ENCODE results near the gene RAB18.

DNA sequence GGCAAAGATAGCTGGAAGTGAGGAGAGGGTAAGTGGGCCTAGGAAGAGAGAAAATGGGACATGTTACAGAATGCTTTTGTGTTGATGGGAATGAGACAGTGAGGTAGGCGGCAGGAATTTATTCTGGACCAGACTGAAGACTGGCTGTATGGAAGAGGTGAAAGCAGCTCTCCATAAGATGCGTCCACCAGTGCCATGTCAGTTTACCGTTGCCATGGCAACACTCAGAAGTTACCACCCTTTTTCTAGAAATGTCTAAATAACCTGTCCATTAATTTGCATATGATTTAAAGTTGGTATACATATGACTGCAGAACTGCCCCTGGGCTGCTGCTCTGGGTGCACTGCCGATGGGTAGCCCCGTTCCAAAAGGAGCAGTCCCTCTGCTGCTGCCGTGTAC lies 46.7 kb downstream of the RAB18 start:
- TF ChIP-seq, protein P1, sequence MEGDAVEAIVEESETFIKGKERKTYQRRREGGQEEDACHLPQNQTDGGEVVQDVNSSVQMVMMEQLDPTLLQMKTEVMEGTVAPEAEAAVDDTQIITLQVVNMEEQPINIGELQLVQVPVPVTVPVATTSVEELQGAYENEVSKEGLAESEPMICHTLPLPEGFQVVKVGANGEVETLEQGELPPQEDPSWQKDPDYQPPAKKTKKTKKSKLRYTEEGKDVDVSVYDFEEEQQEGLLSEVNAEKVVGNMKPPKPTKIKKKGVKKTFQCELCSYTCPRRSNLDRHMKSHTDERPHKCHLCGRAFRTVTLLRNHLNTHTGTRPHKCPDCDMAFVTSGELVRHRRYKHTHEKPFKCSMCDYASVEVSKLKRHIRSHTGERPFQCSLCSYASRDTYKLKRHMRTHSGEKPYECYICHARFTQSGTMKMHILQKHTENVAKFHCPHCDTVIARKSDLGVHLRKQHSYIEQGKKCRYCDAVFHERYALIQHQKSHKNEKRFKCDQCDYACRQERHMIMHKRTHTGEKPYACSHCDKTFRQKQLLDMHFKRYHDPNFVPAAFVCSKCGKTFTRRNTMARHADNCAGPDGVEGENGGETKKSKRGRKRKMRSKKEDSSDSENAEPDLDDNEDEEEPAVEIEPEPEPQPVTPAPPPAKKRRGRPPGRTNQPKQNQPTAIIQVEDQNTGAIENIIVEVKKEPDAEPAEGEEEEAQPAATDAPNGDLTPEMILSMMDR (IDR thresholded peaks at IDR 0.05), result no peak
- TF ChIP-seq POLR2A (IDR thresholded peaks at IDR 0.05), result no peak
